H1 (cell line): ENCODE measurements around the gene FBN3. TPM values are rescaled to one million over a fixed set of nuclear protein-coding genes. Genes with fewer than 3 reads are reported as not detected.

ENCODE experiments used
- CTCF ChIA-PET: fragments of 300-600 bp; sonication (Branson Sonifier 250); formaldehyde crosslinking; loops from one replicate; lab custom pipeline; 2021; ENCODE audit not compliant: partially characterized antibody; lab: Charles Lee
- POLR2A ChIA-PET: fragments of 300-600 bp; sonication (Branson Sonifier 250); formaldehyde crosslinking; loops from one replicate; lab custom pipeline; 2021; ENCODE audit warnings: inconsistent platforms; ENCODE audit not compliant: partially characterized antibody; lab: Charles Lee
- DNase-seq, 2 experiments: peaks; one replicate each; pipeline versions ENCODE4 v3.0.0 to v3.0.0-alpha.2; 2010 to 2022; ENCODE audit warnings: low spot score in 2 of 2, low read depth in 1 of 2, mixed read lengths in 1 of 2
- FAIRE-seq: peaks from 2 replicates; lab custom pipeline; 2011; peaks lifted over from hg19 to GRCh38; lab: Jason Lieb, UNC
- H2AFZ ChIP-seq: 2 replicates; pipeline ENCODE4 v1.8.1; 2012; ENCODE audit warnings: low read length, inconsistent platforms
- H2AK5ac ChIP-seq: 2 replicates; pipeline ENCODE4 v1.6.1; 2013; ENCODE audit warnings: low read depth, low read length
- H2BK120ac ChIP-seq: replicated peaks from 2 replicates; pipeline ENCODE3; 2013; ENCODE audit warnings: low read depth, low read length, inconsistent platforms
- H2BK12ac ChIP-seq: 2 replicates; pipeline ENCODE4 v1.6.1; 2013; ENCODE audit warnings: low read depth, low read length
- H2BK15ac ChIP-seq: 2 replicates; pipeline ENCODE4 v1.6.1; 2013; ENCODE audit warnings: low read length
- H2BK20ac ChIP-seq: 2 replicates; pipeline ENCODE4 v1.6.1; 2013; ENCODE audit warnings: low read length
- H2BK5ac ChIP-seq: 2 replicates; pipeline ENCODE4 v1.6.1; 2013; ENCODE audit warnings: low read depth, low read length
- H3K14ac ChIP-seq: 2 replicates; pipeline ENCODE4 v1.6.1; 2013; ENCODE audit warnings: inconsistent platforms; ENCODE audit not compliant: insufficient read length
- H3K18ac ChIP-seq: 2 replicates; pipeline ENCODE4 v1.6.1; 2013; ENCODE audit warnings: low read length; ENCODE audit errors: extremely low read depth
- H3K23ac ChIP-seq: 2 replicates; pipeline ENCODE4 v1.6.1; 2013; ENCODE audit warnings: inconsistent platforms; ENCODE audit not compliant: insufficient read length
- H3K23me2 ChIP-seq: 2 replicates; pipeline ENCODE4 v1.6.1; 2013; ENCODE audit warnings: low read depth, low read length
- H3K27ac ChIP-seq: 2 replicates; pipeline ENCODE4 v1.6.1; 2011; ENCODE audit warnings: low read depth, low read length, inconsistent platforms
- H3K27me3 ChIP-seq, 4 experiments: replicated peaks in 1 of 4; 1 replicate in 1 of 4; 2 replicates in 3 of 4; pipeline versions ENCODE4 v1.6.1 to v1.8.1; 2011 to 2013; ENCODE audit warnings: low read length in 3 of 4, mild to moderate bottlenecking in 3 of 4, inconsistent platforms in 2 of 4, mixed read lengths in 2 of 4, moderate library complexity in 1 of 4; ENCODE audit not compliant: control insufficient read depth in 3 of 4, insufficient read depth in 3 of 4; ENCODE audit errors: extremely low read depth in 1 of 4
- H3K36me3 ChIP-seq, 4 experiments: 2 replicates each; pipeline versions ENCODE4 v1.6.1 to v1.8.1; 2011 to 2013; ENCODE audit warnings: mild to moderate bottlenecking in 4 of 4, low read length in 3 of 4, moderate library complexity in 2 of 4, control low read depth in 1 of 4, inconsistent platforms in 1 of 4; ENCODE audit not compliant: insufficient read depth in 4 of 4, control insufficient read depth in 2 of 4
- H3K4ac ChIP-seq: replicated peaks from 2 replicates; pipeline ENCODE3; 2013; ENCODE audit warnings: low read length, low read depth, mixed read lengths, inconsistent platforms; ENCODE audit not compliant: insufficient read length
- H3K4me1 ChIP-seq, 4 experiments: replicated peaks in 1 of 4; 1 replicate in 1 of 4; 2 replicates in 3 of 4; pipeline versions ENCODE4 v1.6.1 to v1.8.1; 2011 to 2013; ENCODE audit warnings: low read length in 3 of 4, inconsistent platforms in 2 of 4, mixed read lengths in 1 of 4; ENCODE audit not compliant: insufficient read depth in 4 of 4, control insufficient read depth in 3 of 4
- H3K4me2 ChIP-seq, 2 experiments: 2 replicates each; pipeline versions ENCODE4 v1.6.1 to v1.8.1; 2011 to 2013; ENCODE audit warnings: low read depth in 2 of 2, low read length in 2 of 2, control low read depth in 1 of 2, inconsistent platforms in 1 of 2, mild to moderate bottlenecking in 1 of 2; ENCODE audit not compliant: insufficient read depth in 1 of 2
- H3K4me3 ChIP-seq, 4 experiments: fragments of 200-600, 300-600 bp in 1 of 4; sonication (generic), shearing (Covaris generic), sonication (Bioruptor Twin) in 1 of 4; 2 replicates each; pipeline versions ENCODE4 v1.5.1 to v1.8.1; 2011 to 2016; ENCODE audit warnings: low read length in 4 of 4, low read depth in 3 of 4, control low read depth in 2 of 4, inconsistent platforms in 2 of 4, mild to moderate bottlenecking in 2 of 4, mixed read lengths in 1 of 4, moderate library complexity in 1 of 4; ENCODE audit not compliant: insufficient read depth in 2 of 4; ENCODE audit errors: extremely low read depth in 1 of 4
- H3K56ac ChIP-seq: replicated peaks from 2 replicates; pipeline ENCODE3; 2013; ENCODE audit warnings: low read depth, mild to moderate bottlenecking, mixed read lengths, low read length, inconsistent platforms; ENCODE audit not compliant: insufficient read length
- H3K79me1 ChIP-seq: 2 replicates; pipeline ENCODE4 v1.6.1; 2013; ENCODE audit warnings: low read depth, low read length, control low read depth
- H3K79me2 ChIP-seq, 2 experiments: 2 replicates each; pipeline versions ENCODE4 v1.6.1 to v1.8.1; 2012 to 2013; ENCODE audit warnings: low read length in 2 of 2, mild to moderate bottlenecking in 2 of 2, inconsistent platforms in 1 of 2; ENCODE audit not compliant: insufficient read depth in 2 of 2, control insufficient read depth in 1 of 2
- H3K9ac ChIP-seq, 4 experiments: replicated peaks in 1 of 4; 1 replicate in 1 of 4; 2 replicates in 3 of 4; pipeline versions ENCODE4 v1.6.1 to v1.8.1; 2011 to 2013; ENCODE audit warnings: low read depth in 3 of 4, low read length in 3 of 4, control low read depth in 2 of 4, mild to moderate bottlenecking in 2 of 4, moderate library complexity in 2 of 4, inconsistent platforms in 1 of 4; ENCODE audit errors: extremely low read depth in 1 of 4
- H3K9me3 ChIP-seq, 2 experiments: 2 replicates each; pipeline versions ENCODE4 v1.6.1 to v1.8.1; 2012 to 2013; ENCODE audit warnings: mild to moderate bottlenecking in 2 of 2, moderate library complexity in 2 of 2, control low read depth in 1 of 2, inconsistent platforms in 1 of 2, low read depth in 1 of 2, low read length in 1 of 2, mixed read lengths in 1 of 2; ENCODE audit not compliant: insufficient read depth in 2 of 2
- H4K20me1 ChIP-seq, 2 experiments: replicated peaks in 1 of 2; 2 replicates each; pipeline versions ENCODE3 to v1.8.1; 2011 to 2013; ENCODE audit warnings: inconsistent platforms in 2 of 2, low read length in 2 of 2, mild to moderate bottlenecking in 1 of 2; ENCODE audit not compliant: insufficient read depth in 2 of 2, control insufficient read depth in 1 of 2
- H4K5ac ChIP-seq: 2 replicates; pipeline ENCODE4 v1.6.1; 2013; ENCODE audit warnings: low read length, low read depth, mixed read lengths, inconsistent platforms; ENCODE audit not compliant: insufficient read length
- H4K8ac ChIP-seq: 2 replicates; pipeline ENCODE4 v1.8.0; 2013; ENCODE audit warnings: mild to moderate bottlenecking, moderate library complexity, low read length, inconsistent platforms; ENCODE audit not compliant: insufficient read depth; ENCODE audit errors: extremely low read depth
- H4K91ac ChIP-seq: replicated peaks from 2 replicates; pipeline ENCODE3; 2013; ENCODE audit warnings: low read length, mixed read lengths, inconsistent platforms; ENCODE audit not compliant: insufficient read length
- CHD1 ChIP-seq: IDR thresholded peaks from 2 replicates; pipeline ENCODE4 v1.6.1; 2012; ENCODE audit warnings: low read depth, low read length, improper control_type of control experiment
- CREB1 ChIP-seq: IDR thresholded peaks from 2 replicates; pipeline ENCODE4 v1.6.1; 2012; ENCODE audit warnings: inconsistent platforms
- NRF1 ChIP-seq: IDR thresholded peaks from 2 replicates; pipeline ENCODE4 v1.6.1; 2011; ENCODE audit warnings: mild to moderate bottlenecking, low read depth, low read length, improper control_type of control experiment
- POLR2AphosphoS5 ChIP-seq: IDR thresholded peaks from 2 replicates; pipeline ENCODE4 v1.6.1; 2011; ENCODE audit warnings: low read depth, low read length
- USF2 ChIP-seq: IDR thresholded peaks from 2 replicates; pipeline ENCODE4 v1.6.1; 2011; ENCODE audit warnings: low read length, improper control_type of control experiment
- YY1 ChIP-seq: IDR thresholded peaks from 2 replicates; pipeline ENCODE4 v1.6.1; 2011; ENCODE audit warnings: low read depth, mild to moderate bottlenecking, low read length
- WGBS, 2 experiments: shearing (Covaris generic) in 1 of 2; methylation state at CpG; one replicate each; pipeline versions ENCODE4 v1.1.6 to v1.1.7; 2013 to 2015; ENCODE audit warnings: low lambda C conversion rate in 2 of 2, mixed read lengths in 2 of 2, inconsistent platforms in 1 of 2, low coverage in 1 of 2, missing lambda C conversion rate in 1 of 2; ENCODE audit not compliant: insufficient replicate concordance in 2 of 2, insufficient coverage in 1 of 2, insufficient read length in 1 of 2; ENCODE audit errors: extremely low coverage in 1 of 2, missing lambda C conversion rate in 1 of 2; 5-methylcytosine and 5-hydroxymethylcytosine counted together
- polyA plus RNA-seq, 7 experiments: library from polyadenylated mRNA; depleted of rRNA in 3 of 7; stranded (reverse) in 5 of 7; unstranded in 2 of 7; fragments of >200 nt in 5 of 7; fragments of 200-250 nt in 2 of 7; gene quantifications; 1 replicate in 5 of 7; 2 replicates in 1 of 7; 4 replicates in 1 of 7; pipeline versions ENCODE4 v1.2.1 to v1.2.3, GENCODE V29; 2011 to 2013; ENCODE audit warnings: missing spikeins in 2 of 7, mixed read lengths in 2 of 7
- total RNA-seq: library from RNA; stranded (reverse); fragmentation: NEBNext Ultra II Directional; extraction: Animal tissue kit (Norgen Biotek cat#: 25700); gene quantifications from 2 replicates; pipeline ENCODE4 v1.2.1, GENCODE V29; 2021
- TF ChIP-seq, protein P1 (sequence below): IDR thresholded peaks from 2 replicates; pipeline ENCODE4 v1.6.1; 2012; ENCODE audit warnings: inconsistent platforms

Gene FBN3
- total and polyA plus RNA-seq, 2 of the 8 experiments (the other 6 are each of a cell fraction or from before 2014, with no cell fraction given), result 37.1 to 38.7 TPM

- no peak overlapping the region for H2BK5ac ChIP-seq
- H2AFZ ChIP-seq, result no peak overlapping the region
- H3K9me3 ChIP-seq, result no peaks in the 10 kb centered on the region
- no peaks in the 10 kb centered on the region for H3K79me2 ChIP-seq
- ChIA-PET CTCF (no interaction called here), POLR2A (no interaction called here)
- no peak overlapping the region for H3K14ac ChIP-seq
- H3K56ac ChIP-seq, result no peak overlapping the region
- no peak overlapping the region for H2BK12ac ChIP-seq
- H4K20me1 ChIP-seq, result peaks cover 0 to 2% of the 10 kb centered on the region in 2 experiments
- DNase-seq (no peak), FAIRE-seq (no peak)
- H4K8ac ChIP-seq, result no peak overlapping the region
- no peak overlapping the region for H4K91ac ChIP-seq
- H3K23ac ChIP-seq, result no peak overlapping the region
- no peak overlapping the region for H4K5ac ChIP-seq
- 92 to 100% methylated on average over 1 to 8 of the region's 8 CpGs for WGBS, 2 experiments
- H2AK5ac ChIP-seq, result no peak overlapping the region
- no peaks in the 10 kb centered on the region; the same call in 1 of the 2 replicates for H3K79me1 ChIP-seq
- H3K4ac ChIP-seq, result no peak overlapping the region
- H3K27ac ChIP-seq, result no peak overlapping the region
- H3K36me3 ChIP-seq, result peaks cover 18 to 47% (median 39%) of the 10 kb centered on the region in 4 experiments
- H3K23me2 ChIP-seq, result peaks cover 5% of the 10 kb centered on the region; the same call in 1 of the 2 replicates
- no peak overlapping the region for H2BK20ac ChIP-seq
- H3K27me3 ChIP-seq, result no peaks in the 10 kb centered on the region
- no peak overlapping the region for H3K18ac ChIP-seq
- no peak overlapping the region for H3K4me3 ChIP-seq
- no peak overlapping the region for H3K4me2 ChIP-seq
- TF ChIP-seq USF2 (no peak), YY1 (no peak), NRF1 (no peak), CHD1 (no peak), POLR2AphosphoS5 (no peak), CREB1 (no peak)
- TF ChIP-seq, protein P1, sequence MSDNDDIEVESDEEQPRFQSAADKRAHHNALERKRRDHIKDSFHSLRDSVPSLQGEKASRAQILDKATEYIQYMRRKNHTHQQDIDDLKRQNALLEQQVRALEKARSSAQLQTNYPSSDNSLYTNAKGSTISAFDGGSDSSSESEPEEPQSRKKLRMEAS, result no peak
- no peak overlapping the region for H2BK15ac ChIP-seq
- H2BK120ac ChIP-seq, result no peak overlapping the region
- H3K4me1 ChIP-seq, result no peaks in the 10 kb centered on the region; a peak in 1 of 7 replicates
- no peak overlapping the region for H3K9ac ChIP-seq
Observed at GRCh38 chr19:8088752-8089663, 60.4 kb downstream of the FBN3 start.
